ENCODE measurements around the gene THPO.

THPO gene

DNA sequence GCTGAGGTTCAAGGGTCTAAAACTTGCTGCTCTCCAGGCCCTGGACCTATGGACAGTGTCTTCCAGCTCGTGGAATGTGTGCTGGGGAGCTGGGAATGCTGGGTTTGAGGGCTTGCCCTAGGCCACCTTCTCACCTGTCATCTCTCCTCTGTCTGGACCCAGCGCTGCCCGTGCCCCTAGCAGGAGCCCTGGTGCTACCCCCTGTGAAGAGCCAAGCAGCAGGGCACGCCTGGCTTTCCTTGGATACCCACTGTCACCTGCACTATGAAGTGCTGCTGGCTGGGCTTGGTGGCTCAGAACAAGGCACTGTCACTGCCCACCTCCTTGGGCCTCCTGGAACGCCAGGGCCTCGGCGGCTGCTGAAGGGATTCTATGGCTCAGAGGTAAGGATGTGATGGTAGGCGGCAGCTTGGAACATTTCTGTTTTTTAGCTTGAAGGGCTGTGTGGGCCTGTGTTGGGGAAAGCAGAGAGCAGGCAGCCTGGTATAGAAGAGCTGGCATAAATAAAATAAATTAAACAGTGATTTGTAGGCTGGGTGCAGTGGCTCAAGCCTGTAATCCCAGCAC is 6.9 kb upstream of the THPO start:
- DNase-seq (ENCODE audit: low read depth), result no peak

DNA sequence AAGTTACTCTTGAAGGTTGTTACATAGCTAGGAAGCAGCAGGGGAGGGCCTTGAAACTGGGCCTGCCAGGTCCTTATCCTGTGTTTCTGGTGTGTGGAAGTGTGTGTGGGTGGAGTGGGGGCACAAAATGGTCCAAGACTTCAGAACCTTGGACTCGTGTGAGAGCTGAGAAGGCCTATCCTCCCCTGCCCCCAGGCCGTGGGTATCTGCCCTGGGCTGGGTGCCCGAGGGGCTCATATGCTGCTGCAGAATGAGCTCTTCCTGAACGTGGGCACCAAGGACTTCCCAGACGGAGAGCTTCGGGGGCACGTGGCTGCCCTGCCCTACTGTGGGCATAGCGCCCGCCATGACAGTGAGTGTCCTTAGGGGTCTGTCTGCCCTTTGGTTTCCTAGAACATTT is 6.3 kb upstream of the THPO start:
- no peak for DNase-seq (ENCODE audit: low read depth)

DNA sequence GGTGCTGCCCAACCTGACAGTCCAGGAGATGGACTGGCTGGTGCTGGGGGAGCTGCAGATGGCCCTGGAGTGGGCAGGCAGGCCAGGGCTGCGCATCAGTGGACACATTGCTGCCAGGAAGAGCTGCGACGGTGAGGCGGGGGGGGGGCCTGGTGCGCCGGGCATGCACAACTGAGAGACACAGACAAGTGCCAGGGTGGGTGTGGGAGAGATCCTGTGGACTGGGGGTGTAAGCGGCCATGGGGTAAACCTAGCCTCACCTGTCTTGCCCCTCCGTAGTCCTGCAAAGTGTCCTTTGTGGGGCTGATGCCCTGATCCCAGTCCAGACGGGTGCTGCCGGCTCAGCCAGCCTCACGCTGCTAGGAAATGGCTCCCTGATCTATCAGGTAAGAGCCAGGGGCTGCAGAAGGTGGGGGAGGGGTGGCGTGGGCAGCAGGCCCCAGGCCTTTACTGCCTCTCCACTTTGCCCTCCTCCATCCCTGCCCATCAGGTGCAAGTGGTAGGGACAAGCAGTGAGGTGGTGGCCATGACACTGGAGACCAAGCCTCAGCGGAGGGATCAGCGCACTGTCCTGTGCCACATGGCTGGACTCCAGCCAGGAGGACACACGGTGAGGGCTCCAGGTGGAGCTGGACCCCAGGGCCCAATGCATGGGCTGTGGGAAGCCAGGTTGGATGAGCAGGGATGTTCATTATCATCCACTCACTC is 5.2 kb upstream of the THPO start:
- DNase-seq (ENCODE audit: low read depth), result no peak

DNA sequence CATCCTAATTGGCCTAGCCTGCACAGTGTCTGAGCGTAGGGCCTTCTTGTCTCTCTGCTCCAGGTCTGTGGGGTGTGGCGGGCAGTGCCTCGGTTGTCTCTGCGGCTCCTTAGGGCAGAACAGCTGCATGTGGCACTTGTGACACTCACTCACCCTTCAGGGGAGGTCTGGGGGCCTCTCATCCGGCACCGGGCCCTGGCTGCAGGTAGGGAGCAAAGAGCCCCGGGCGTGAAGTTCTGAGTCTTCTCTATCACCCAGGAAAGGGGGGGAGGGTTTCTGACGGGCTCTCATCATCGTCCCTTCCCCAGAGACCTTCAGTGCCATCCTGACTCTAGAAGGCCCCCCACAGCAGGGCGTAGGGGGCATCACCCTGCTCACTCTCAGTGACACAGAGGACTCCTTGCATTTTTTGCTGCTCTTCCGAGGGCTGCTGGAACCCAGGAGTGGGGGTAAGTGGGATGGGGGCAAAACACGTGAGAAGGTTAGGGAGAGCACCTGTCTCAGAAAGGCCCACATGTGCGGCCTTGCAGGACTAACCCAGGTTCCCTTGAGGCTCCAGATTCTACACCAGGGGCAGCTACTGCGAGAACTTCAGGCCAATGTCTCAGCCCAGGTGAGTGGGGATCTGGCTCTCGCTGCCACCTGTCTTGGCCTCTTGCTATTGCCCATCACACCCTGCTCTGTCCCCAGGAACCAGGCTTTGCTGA is 4.5 kb upstream of the THPO start:
- DNase-seq (ENCODE audit: low read depth), result no peak

DNA sequence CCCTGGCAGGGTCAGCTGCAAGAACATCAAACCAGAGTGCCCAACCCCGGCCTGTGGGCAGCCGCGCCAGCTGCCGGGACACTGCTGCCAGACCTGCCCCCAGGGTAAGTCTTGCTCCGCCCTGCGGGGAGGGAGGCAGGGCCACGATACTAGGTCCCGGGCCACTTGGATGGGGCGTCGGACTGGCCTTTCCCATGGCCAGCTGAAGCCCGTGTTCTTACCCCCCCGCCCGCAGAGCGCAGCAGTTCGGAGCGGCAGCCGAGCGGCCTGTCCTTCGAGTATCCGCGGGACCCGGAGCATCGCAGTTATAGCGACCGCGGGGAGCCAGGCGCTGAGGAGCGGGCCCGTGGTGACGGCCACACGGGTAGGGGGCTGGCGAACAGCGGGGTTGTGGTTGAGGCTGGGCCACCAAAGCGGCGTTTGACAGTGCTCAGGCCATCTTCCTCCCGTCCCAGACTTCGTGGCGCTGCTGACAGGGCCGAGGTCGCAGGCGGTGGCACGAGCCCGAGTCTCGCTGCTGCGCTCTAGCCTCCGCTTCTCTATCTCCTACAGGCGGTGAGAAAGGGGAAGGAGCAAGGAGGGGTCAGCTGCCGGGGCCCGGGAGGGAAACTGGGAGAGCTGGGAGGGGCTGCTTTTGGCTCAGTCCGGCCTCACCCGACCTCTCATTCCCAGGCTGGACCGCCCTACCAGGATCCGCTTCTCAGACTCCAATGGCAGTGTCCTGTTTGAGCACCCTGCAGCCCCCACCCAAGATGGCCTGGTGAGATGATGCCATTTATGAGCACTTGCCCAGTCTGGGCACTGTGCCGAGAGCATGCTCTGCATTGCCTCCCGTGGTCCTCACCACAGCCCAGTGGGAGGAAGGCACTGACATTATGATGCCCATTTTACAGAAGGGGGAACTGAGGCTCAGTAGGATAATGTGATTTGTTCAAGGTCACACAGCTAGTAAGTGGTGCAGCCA is 3.5 kb upstream of the THPO start:
- no peak for DNase-seq (ENCODE audit: low read depth)

DNA sequence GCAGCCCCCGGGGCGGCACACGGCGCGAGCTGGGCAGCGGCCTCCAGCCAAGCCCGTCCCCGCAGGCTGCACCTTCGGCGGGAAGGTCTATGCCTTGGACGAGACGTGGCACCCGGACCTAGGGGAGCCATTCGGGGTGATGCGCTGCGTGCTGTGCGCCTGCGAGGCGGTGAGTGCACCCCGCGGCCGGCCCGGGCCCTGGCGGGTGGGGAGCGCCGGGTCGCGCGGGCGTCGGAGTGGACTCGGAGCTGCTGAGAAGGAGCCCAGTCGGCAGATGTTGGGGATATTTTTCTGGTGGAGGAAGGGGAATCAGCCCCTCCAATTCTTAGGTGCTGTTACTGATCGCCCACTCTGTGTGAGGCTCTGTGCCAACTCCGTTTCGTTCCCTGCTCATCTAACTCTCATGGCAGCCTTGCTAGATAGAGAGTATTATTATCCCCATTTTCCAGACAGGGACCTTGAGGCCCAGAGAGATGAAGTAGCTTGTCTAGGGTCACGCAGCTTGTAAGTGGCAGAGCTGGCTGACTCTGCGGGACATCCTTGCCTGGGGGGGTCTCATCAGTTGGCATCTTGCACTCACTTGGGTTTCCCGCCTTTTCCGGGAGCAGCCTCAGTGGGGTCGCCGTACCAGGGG is 2.7 kb upstream of the THPO start:
- DNase-seq (ENCODE audit: low read depth), result no peak

DNA sequence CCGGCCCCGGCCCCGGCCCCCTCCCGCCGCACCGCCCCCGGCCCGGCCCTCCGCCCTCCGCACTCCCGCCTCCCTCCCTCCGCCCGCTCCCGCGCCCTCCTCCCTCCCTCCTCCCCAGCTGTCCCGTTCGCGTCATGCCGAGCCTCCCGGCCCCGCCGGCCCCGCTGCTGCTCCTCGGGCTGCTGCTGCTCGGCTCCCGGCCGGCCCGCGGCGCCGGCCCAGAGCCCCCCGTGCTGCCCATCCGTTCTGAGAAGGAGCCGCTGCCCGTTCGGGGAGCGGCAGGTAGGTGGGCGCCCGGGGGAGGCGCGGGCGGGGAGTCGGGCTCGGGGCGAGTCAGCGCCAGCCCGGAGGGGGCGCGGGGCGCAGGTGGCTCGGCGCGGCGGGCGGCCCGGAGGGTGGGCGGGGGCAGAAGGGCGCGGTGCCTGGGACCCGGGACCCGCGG is 2.2 kb upstream of the THPO start:
- DNase-seq (ENCODE audit: low read depth), result peak; percentile 18

DNA sequence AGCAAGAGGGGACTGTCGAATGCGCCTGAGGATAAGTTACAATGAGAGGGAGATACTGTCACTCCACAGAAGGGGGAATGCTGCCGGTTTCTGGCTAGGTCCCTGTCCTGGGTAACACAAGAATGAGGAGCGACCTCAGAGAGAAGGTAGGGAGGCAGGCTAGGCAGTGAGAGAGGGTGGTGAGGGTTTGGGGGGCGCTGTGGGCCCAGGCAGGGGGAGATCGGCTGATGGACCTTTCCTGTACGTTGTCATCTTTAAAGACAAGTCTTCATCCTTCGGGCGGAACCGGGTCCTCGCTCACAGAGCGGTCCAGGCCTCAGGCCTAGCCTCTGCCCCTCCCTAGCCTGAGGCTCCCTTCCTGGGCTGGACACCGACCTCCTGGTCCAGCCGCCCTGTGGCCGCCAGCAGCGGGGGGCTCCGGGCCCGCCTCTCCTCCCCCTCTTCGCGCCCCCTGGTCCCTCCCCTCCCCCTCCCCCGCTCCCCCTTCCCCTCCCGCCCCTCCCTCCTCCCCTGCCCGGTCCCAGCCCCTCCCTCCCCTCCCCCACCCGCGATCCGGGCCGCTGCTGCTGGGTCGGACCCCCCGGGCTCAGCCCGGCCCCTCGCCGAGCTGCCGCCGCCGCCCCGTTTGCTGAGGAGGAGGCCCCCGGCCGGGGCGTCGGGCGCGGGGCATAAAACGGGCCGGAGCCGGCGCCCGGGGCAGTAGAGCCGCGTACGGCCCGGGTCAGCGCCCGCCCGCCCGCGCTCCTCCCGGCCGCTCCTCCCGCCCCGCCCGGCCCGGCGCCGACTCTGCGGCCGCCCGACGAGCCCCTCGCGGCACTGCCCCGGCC is 1.6 kb upstream of the THPO start, which contains the start of gene CHRD:
Gene CHRD (plus strand): TSS at position 697 of the 827 bp plus-strand sequence. CDS start 265 bp downstream, outside the sequence.
- DNase-seq (ENCODE audit: low read depth), result no peak

DNA sequence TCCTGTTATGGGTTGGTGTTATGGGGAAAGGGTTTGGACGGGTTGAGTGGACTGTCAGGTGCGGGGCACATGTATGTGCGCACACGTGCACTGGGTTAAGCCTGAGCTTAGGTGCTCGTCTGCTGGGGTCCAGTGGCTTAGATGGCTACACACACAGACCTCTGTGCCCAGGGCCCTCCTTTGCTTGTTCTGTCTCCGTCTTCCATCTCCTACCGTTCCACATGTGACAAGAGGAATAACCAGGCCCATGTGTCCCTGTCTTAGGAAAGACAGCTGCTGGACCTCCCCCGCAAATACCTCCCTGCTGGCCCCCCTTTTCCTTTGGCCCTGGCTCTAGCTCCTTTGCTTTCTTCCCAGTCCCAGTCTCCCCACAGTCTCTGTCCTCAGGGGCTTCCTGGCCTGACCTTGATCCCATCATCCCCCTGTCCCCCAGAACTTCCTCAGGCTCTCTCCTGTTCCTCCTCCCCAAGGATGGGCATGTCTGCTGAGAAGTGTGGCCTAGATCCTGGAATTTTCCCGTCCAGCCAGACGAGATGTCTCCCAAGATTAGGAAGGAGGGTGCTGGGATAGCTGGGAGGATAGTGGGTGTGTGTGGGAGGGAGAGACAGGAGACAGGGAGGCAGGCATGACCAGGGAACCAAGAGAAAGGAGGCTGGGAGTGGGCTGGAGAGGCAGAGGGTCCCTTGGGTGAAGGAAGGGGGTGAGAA is 797 bp upstream of the THPO start:
- no peak for DNase-seq (ENCODE audit: low read depth)

DNA sequence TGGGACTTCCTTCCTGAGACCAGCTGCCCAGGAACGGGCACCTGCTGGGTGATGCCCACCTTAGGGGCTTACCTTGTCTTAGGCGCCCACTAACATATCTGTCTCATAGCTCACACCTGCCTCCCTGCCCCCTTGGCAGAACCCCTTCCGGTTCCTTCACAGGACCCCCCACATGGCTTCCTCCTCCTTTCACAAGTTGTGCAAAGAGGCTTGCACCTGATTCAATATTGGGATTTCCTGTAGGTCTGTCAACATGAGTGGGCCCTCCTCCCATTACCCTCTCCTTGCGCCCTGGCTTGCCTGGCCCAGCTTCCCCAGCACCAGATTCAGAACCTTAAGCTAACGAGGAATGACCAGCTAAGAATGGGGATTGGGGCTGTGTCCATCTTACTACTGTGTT is 633 bp downstream of the THPO start:
- no peak for DNase-seq (ENCODE audit: low read depth)

DNA sequence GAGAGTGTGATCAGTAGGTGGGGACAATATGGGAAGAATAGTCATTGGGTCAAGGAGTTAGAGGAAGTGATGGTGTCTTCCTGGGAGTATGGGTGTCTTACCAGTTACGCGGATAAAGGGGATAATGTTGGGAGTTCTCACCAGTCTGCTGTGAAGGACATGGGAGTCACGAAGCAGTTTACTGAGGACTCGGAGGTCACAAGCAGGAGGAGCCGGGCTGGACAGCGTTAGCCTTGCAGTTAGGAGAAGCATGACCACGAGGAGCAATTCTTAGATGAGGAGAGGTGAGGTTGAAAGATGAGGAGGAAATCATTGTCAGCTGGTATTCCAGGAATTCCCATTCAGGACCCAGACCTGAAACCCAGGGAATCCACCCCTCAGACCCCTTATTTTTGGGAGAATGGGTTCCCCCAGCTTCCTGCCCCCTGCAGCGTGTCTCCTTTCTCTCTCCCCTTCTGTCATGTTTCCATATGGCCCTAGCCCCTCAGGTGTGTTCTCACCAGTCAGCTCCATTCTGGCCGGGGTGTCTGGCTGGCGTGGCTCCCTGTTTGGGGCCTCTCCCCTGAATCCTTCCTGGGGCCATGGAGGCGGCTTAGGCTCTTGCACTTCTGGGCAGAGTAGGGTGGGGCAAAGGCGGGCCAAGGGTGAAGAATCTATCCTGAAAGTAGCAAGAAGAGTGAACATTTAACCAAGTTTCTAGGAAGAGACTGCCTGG is 2.1 kb downstream of the THPO start:
- no peak for DNase-seq (ENCODE audit: low read depth)

DNA sequence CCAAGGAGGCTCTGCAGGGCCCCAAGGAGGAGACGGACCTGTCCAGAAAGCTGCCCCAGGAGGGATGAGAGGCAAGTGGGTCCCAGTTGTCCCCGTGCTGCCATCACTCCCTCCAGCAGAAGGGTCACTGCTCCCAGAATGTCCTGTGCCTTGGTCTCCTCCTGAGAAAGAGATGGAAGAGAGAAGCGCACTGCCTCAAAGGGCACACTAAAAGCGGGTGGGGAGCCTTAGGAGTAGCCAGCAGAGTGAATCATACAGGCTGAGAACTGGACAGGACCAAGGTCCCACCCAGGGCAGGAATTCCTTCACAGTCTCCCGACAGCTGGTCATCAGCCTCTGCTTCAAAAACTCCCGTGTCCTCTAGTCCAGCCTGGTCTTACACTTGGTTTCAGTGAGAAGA is 4.6 kb downstream of the THPO start:
- no peak for DNase-seq (ENCODE audit: low read depth)

DNA sequence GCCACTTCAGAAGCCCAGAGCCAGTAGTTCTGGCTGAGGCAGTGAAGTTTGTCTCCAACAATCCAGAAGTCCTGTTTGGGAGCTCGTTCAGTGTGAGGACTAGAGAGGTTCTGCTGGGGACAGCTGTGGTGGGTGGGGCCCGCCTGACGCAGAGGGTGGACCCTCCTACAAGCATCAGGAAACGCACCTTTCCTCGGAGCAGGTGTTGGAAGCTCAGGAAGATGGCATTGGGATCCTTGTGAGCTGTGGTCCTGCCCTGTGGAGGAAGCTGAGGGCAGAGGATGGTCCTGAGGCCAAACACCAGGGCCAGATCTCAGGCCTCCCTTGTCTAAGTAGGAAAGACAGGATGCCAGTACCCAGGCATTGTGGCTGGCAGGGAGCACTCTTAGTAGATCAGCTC is 5.1 kb downstream of the THPO start:
- no peak for DNase-seq (ENCODE audit: low read depth)

DNA sequence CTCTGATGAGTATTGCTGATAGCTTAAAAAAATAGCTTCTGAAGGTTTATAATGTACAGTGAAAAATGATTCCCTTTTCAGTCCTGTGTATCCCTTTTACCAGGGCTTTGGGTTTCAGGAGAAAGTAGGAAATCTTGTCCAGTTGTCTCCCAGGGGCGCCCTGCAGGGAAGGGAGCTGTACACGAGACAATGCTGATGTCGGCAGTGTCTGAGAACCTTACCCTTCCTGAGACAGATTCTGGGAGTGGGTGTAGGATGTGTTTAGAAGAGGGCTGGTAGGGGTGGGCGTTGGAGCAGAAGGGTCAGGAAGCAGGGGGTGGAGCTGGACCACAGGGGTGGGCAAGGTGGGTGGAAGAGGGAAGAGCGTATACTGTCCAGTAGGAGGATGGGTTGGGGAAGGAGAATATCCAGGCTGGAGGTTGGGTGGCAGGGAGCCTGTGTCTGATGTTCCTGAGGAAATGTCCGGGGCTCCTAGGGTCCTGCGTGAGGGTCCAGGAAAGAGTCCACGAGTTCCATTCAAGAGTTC is 5.6 kb downstream of the THPO start:
- no peak for DNase-seq (ENCODE audit: low read depth)

DNA sequence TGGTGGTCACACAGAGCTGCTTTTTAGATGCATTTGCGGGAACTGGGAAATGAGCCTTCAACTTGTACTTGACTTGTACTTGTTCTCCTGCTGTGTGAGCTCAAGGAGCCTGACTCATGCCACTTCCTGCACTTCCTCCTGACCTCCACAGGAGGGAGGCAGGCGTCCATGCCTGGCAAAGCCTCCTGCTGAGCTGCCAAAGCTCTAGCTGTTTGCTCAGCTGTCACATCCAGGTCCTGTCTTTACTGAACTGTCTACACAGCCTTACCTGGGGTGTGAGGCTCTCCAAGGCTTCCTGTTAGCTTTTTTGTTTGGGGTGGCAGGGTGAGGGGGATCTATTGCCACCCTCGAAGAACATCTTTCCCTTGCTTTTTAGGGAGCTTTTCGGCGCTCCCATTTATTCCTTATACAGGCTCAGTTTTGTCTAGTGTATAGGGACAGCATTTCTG is 6.4 kb downstream of the THPO start:
- DNase-seq (ENCODE audit: low read depth), result peak; percentile 80

DNA sequence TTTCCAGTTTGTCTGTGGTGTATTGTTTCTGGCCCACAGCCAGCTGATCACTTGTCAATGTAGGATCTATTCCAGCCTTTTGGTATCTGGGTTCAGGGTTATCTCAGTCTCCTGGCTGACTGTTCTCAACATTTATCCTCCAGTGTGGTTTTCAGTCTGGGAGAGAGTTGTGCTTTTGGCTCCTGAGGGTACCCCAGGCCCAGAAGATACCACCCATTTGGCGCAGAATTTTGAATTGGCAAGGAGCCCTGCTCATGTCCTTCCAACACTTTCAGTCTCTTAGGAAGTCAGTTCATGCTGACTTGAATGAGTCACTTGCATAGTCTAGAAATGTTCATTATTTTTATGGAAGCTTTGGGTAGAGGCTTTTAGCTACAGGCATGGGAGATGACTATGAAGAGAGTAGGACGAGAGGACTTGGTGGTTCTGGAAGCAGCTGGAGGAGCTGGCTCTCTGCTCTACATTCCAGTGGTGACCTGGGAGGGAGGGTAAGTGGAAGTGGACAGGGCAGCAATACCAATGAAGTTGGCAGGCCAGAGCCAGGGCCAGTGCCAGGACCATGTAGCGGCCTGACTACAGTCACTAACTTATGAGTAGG is 9.3 kb downstream of the THPO start:
- peak; percentile 18 for DNase-seq (ENCODE audit: low read depth)

DNA sequence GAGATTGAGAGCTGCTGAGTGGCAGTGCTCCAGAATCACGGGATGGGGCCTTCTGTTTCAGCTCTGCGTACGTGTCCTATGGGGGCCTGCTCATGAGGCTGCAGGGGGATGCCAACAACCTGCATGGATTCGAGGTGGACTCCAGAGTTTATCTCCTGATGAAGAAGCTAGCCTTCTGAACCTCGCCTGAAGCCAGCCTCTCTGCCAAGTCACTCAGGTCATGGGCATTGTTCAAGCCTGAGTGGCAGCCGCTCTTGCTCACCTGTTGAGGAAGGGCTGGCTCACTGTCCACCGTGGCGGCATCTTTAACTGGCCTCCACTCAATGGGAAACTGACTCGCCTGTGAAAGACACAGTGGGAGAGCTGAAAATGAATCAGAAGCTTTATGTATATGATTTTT is 9.9 kb downstream of the THPO start:
- DNase-seq (ENCODE audit: low read depth), result no peak

DNA sequence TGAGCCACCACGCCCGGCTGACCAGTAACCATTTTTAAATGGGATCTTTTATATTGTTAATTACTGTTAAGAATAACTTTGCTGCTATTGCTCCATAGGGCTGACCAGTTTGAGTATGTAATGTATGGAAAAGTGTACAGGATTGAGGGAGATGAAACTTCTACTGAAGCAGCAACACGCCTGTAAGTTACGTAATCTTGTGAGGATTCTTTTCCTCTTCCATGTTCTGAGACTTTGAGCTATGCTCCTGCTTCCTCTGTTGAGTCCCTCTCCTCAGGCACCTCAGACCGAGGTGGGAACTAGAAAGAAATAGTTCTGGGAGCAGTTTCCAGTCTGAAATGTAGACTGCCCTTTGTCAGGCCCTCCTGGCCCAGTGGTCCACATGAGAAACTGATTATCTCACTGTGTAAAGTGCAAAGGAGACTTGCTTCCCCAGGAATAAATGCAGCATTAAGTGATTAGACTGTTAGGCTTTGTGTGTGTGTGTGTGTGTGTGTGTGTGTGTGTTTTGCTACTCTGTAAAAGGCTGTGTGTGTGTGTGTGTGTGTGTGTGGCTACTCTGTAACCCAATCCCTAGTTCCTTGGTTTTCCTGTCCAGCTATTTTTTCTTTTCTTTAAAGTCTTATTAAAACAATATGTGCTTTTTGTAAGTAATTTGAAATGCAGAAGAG is 11.3 kb downstream of the THPO start:
- no peak for DNase-seq (ENCODE audit: low read depth)
